SH-SY5Y (cell line): Measurements from ENCODE around the gene ARID4A.

Experiments used
- GATA2 ChIP-seq: IDR thresholded peaks from 2 replicates; pipeline ENCODE4 v1.6.1; 2011; ENCODE audit warnings: mild to moderate bottlenecking, low read depth, low read length
- GATA3 ChIP-seq: IDR thresholded peaks from 2 replicates; pipeline ENCODE4 v1.6.1; 2011; ENCODE audit warnings: low read depth, mild to moderate bottlenecking, low read length, moderate library complexity

GRCh38 chr14:58249611-58250010 is 48.7 kb upstream of the ARID4A start:
- TF ChIP-seq GATA2: no peak
- TF ChIP-seq GATA3: no peak
